ENCODE results near the gene TAF4.

The TAF4 gene

DNA sequence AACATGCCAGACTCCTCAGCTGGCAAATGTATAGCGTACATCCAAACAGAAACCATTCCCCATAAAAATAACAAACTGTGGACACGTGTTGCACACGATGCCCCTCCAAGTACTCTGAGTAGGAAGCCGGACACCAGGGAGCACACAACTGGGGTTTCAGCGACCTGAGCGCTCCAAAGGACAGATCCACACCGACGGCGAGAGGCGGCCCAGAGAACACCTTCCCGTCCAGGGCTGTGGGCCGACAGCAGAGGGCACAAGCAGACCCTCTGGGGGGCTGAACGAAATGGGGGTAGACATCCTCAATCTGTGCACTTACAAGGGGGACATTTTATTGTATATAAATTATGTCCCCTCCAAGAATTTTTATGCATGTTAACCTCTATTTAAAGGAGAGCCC, 24.7 kb downstream of the TAF4 start:
- DNase-seq, result no peak

DNA sequence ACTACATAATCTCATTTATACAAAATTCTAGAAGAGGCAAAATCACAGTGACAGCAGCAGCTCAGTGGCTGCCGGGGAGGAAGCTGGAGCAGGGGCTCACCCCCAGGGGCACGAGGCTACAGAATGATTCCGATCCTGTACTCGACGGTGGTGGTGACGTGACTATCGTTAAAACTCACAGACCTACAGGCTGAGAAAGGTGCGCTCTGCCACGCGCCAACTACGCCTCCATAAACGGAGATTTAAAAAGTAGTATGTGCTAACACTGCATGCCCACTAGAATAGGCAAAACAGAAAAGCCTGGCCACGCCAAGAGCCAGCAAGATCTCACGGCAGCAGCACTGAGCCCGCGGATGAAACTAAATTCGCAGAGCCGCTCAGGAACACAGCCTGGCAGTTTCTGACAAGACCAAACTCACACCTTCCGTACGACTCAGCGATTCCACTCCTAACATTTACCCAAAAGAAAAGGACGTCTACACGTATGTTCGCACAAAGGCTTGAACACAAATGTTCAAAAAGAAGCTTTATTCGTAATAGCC, 25.2 kb downstream of the TAF4 start:
- no peak for DNase-seq

DNA sequence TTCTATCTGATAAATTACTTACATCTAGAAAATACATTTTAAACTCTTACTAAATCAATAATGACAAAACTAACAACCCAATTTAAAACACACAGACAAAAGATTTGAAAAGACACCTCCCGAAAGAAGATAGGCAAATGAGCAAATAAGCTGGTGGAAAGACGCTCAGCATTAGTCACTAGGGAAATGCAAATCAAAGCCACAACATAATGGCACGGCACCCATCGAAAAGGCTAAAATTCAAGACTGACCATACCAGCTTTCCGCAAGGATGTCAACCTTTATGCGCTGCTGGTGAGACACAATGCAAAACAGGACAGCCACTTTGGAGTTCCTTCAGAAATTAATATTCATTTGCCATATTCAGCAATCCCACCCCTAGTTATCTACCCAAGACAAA, 25.9 kb downstream of the TAF4 start:
- DNase-seq, result no peak

GRCh38 chr20:62032609-62033368, 32.9 kb downstream of the TAF4 start:
- DNase-seq, result no peak

DNA sequence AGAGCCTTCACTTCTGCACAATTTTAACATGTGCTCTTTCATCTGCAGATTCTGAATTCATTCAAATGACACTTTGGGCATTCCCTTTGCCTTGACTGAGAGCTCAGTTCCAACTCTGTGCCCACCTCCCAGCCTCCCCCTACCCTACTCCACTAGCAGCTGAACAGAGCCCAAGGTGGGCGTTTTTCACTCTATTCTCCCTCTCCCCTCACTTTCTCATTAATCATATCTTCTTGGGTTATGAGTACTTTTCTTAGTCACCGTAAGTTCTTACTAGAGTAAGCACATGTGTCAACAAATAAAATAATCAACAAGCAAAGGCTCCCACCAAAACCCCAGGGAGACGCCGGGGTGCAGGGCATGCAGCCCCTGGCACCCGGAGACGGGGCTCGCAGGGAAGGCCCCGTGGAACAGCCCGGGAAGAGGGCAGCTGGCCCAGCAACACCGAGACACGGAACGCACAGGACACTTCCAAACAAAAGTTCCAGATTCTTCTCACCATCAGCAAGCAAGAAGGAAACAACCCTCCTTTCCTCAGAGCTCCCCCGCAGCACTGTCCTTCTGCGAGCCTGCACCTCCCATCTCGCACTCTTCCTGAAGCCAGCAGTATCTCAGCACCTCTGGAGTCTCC, 34.1 kb downstream of the TAF4 start:
- no peak for DNase-seq

DNA sequence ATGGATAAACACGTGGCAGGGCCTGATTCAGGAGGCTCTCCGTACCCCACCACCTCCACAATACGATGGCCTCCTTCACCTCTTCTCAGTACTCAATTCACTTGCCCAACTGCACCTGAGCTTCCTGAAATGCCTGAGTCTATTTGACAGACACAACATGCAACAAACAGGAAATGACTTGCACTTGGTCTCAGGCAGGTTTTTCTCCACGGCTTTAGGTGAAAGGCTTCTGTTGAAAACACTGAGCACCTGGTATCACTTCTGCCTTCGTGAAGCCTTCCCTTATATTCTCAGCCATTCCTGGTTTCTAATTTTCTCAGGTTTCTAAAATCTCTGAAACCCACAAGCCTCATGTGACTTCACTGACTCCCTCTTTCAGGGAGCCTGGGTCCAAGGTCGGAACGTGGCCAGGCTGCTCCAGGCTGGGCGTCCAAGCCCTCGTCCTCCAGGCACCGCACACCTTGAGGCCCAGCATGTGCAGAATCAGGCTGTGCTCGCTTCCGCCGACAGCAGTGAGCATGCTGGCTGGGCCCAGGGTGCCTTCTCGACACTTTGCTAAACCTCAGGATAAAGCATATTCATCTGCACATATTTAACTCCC, 34.7 kb downstream of the TAF4 start:
- DNase-seq, result no peak

DNA sequence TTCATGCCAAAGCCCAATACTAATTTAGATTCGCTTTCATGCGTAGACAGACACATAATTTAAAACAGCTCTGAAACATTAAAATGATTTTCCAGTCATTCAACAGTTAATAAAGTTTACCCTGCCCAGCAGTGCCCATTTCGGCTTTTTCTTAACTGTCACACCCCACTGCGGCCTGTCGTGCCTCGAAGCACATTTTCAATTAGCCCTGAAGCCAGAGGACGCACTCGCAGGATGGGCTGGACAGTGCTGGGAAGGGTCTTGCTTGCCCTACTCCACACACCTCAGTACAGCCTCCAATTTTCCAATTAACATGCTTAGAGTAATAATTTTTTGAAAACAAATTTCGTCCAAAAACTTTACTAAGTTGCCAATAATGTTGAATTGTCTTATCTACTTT, 35.3 kb downstream of the TAF4 start:
- no peak for DNase-seq

DNA sequence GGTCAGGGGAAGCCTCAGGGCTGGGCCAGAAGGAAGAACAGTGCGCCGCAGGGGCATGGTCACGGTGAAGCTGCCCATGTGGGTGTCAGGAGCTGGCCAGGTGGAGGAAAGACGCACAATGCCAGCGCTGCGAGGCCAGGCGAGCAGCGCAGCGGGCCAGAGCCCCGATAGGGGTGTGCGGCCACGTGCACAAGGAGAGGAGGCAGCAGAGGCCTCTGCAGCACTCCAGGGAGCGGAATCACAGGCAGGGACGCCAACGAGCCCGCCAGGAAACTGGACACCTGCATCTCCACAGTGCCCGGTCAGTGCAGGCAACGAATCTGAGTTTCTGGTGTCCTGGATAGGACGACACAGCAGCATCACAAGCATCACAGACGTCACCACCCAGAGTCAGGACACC, 35.7 kb downstream of the TAF4 start:
- DNase-seq, result no peak

GRCh38 chr20:62029296-62029695, 36.4 kb downstream of the TAF4 start:
- DNase-seq, result no peak

- DNase-seq, result no peak
These were observed 37.3 kb downstream of the TAF4 start for GRCh38 chr20:62028384-62028783.

DNA sequence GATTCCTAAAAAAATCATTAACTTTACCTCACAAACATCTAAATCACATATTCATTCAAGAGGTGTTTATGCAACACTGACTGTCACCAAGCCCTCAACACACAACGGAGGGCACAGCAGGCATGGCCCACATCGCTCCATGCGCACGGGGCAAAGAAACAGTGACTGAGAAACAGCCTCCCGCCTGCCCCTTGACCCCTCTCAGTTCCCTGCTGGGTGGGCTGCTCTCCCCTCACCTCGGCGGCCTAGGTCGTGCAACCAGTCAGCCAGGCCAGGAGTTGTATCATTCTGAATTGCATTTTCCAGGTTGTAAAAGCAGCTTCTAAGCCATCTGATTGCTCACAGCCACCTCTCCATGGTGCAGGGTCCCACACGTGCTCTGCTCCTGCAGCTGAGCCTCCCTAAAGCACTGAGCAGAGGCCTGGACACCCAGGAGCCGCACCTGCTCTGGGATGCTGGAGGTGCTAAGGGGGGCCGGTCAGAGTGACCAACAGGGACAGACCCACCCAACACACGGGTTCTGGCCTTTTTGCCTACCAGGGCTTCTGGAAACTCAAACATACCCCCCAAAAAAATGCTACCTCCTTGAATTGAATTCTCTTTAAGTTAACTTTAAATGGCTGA, 37.9 kb downstream of the TAF4 start:
- no peak for DNase-seq

- DNase-seq, result no peak
These were observed 38.6 kb downstream of the TAF4 start for GRCh38 chr20:62027116-62027515.

GRCh38 chr20:62026564-62026856, 39.2 kb downstream of the TAF4 start:
- DNase-seq, result no peak

DNA sequence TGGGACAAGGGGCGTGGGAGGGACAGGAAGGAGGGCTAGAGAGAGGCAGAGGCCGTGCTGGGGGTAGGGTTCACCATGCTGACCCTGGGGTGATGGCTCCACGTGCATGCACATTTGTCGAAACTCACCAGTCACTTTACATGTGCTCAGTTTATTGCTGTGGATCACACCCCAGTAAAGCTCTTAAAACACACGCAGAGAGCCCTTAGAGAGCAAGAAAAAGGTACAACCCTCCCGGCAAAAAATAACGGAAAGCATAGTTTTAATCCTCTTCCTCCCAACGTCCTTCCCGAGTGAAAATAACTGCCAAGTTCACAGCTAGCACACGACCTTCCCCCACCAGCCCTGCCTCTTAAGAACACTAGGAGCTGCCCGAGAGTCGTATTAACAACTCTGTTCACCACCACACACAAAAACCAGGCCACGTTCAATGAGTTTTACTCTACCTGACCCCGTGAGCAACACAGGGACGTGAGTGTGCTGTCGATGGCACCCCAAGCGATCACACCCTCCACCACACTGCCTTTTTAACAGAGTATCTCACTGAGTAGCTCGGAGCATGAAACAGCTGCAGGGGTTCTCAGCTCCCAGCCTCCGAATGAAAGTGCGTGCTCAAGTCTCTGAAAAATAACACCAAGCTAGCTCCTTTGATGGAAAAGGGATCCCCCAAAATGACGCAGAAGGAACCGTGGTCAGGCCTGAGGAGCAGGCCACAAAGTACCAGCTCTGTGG, 39.7 kb downstream of the TAF4 start:
- peak; percentile 61 for DNase-seq

- peak; percentile 28 for DNase-seq
These were observed 40.3 kb downstream of the TAF4 start for GRCh38 chr20:62025394-62025793.

GRCh38 chr20:62023935-62024334, 41.7 kb downstream of the TAF4 start:
- no peak for DNase-seq

DNA sequence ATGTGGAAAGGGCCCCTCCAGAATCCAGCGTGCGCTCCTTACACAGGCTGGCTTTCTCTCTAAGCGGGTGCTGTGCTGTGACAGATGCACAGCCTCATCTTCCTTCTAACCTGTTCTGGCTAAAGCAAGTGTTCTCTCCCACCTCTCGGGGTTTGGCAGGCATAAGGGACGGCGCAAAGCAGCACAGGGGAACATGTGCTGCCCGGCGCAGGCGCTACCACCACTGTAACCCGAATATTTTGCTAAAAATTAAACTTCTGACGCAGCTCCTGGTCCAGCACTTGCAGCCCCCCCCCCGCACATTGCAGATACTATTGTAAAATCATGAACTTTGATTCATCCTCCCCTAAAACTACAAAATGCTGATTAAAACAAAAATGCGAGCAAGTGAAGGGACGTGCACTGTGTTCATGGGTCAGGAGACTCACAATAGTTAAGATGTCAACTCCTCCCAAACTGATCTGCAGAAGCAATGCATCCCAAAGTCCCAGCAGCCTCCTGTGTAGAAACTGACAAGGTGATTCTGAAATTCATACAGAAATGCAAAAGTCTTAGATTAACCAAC, 43.0 kb downstream of the TAF4 start:
- no peak for DNase-seq

DNA sequence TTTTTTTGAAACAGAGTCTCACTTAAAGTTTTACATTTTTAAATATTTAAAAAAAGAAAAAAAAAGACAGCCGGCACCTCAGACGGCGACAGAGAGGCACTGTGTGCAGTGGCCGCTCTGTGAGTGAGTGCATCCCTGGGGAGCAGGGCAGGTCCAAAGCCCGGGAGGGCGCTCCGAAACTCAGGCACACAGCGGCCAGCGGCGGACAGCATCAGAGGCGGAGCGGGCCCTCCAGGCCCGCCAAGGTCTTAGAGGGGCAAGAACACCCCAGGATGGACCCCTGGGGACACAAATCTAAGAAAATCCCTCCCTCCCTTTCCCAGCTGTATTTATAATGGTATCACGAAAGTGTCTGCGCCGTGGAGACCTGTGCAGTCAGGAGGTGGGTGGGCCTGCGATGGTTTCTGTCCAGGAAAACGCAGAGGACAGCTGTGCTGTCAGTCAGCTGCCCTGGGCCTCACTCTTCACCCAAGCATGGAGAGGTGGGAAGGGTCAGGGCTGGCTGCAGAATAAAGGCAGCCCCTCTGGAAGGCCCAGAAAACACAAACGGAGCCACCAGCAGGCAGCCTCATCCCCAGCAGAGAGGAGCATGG, 43.8 kb downstream of the TAF4 start:
- DNase-seq, result no peak

DNA sequence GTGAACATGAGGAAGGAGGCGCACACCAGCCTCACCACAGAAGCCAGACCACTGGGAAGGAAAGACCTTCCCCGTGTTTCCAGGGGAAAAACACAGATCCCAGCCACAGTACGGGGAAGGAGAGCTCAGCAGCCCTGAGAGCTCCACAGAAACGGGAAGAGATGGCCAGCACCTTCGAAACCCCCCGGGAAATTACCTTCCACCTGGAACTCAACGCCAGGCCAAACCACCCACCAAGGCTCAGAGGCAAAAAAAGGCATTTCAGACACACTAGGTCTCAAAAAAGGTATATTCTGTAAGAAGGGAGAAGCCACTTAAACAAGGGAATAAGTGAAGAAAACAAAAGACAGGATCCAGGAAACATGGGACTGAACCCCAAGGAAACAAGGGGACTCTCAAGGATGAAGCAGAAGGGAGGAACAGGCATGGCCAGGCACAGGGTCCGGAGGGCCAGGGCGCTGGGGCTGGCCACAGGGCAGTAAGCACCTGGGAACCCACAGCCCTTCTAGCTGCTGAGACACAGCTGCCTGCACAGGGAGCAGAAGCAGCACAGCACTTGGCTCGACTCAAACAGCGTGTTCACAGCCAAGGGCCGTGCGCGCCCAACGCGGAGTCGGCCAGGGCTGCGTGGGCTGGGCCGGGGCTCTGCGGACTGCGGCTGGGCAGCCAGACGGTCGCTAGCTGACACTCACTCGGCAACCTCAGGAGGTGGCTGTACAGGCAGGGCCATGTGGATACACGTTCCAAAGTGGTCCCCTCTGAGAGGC, 44.6 kb downstream of the TAF4 start:
- DNase-seq, result no peak

DNA sequence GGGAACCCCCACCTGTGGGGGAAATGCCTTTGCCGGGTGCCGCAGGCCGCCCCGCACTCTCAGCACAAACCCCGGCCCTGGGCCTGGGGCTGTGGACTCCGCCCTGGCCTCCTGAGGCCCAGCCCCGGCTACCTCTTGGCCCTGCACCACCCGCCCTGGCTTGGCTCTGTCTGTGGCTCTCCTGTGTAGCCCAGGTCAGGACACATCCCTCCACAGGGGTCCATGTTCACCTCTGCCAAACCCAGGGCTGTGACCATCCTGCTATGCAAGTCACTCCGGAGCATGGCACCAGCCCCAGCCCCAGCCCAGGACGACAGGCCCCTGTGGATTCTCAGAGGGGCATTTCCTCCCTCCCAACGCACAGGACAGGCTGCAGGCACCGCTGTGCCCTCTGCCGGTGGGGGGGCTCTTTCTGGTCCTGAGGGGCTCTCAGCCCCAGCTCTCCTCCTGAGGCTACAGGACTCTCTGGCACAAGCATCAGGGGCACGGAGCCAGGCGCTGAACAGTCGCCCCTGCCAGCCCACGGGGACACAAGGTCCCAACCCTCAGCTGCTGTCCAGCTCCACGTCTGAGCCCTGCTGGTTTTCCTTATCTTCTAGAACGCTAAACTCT, 45.7 kb downstream of the TAF4 start:
- DNase-seq, result no peak

GRCh38 chr20:62019144-62019805, 46.4 kb downstream of the TAF4 start:
- DNase-seq, result no peak
